ENCODE results near the gene ENSA. TPM values are rescaled to one million over a fixed set of nuclear protein-coding genes. Genes with fewer than 3 reads are reported as not detected.

Gene ENSA
- total RNA-seq, 1 experiment from 2014 or later = 212 TPM

DNA sequence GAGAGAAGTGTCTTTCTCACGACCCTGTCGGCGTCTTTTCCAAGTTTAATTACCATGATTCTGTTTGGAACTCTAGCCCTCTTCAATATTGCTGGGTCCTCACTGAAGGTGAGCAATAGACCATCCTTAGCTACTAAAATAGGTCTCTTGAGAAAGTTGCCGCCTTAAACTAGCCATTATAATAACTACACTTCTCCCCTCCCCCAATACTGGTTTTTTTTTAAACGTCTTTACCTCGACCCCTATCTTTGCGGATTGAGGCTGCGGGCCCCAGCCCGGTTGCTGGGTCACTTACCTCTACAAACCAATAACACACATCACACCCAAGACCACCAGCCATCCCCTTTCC is 672 bp downstream of the ENSA start:
- H3K27ac ChIP-seq (ENCODE audit: insufficient read length, low read depth, low read length) = no peak overlapping the region
- H3K4me2 ChIP-seq (ENCODE audit: insufficient read depth, insufficient read length, low read length) = peak overlapping the region; percentile 93
- no peak overlapping the region for H2BK120ac ChIP-seq (ENCODE audit: low read depth, low read length, poor library complexity, severe bottlenecking)
- H3K79me2 ChIP-seq (ENCODE audit: insufficient read depth, low read length) = peaks cover 13% of the 10 kb centered on the region; the same call in 1 of the 2 replicates
- peaks cover 29 to 37% of the 10 kb centered on the region in 2 experiments for H3K4me1 Mint-ChIP-seq
- no peak overlapping the region for H2AK5ac ChIP-seq (ENCODE audit: insufficient read length, low read length)
- no peak overlapping the region for H3T11ph ChIP-seq (ENCODE audit: low read length)
- no peak overlapping the region for H2BK12ac ChIP-seq (ENCODE audit: insufficient read length, low read depth, low read length)
- no peak overlapping the region for H2BK5ac ChIP-seq (ENCODE audit: insufficient read length, low read length)
- no peak overlapping the region for H3K27ac Mint-ChIP-seq
- H4K20me1 ChIP-seq (ENCODE audit: control insufficient read depth, insufficient read depth, insufficient read length) = no peaks in the 10 kb centered on the region
- no peaks in the 10 kb centered on the region for H3K9me3 ChIP-seq (ENCODE audit: control insufficient read depth, low read depth, low read length)
- H4K5ac ChIP-seq (ENCODE audit: insufficient read length, low read depth, low read length) = no peak overlapping the region
- H3K27me3 ChIP-seq (ENCODE audit: insufficient read depth, low read length) = peaks cover under 1% of the 10 kb centered on the region; the same call in 1 of the 2 replicates
- H3K9ac ChIP-seq (ENCODE audit: extremely low read depth, insufficient read length, low read length) = peak overlapping the region; percentile 80
- no peak overlapping the region for H3K56ac ChIP-seq (ENCODE audit: insufficient read length, low read depth, low read length)
- H3K23me2 ChIP-seq (ENCODE audit: insufficient read length, low read depth, low read length, poor library complexity, severe bottlenecking) = no peaks in the 10 kb centered on the region
- no peak overlapping the region for H3K18ac ChIP-seq (ENCODE audit: insufficient read length, low read depth, low read length)
- no peak overlapping the region for H3K23ac ChIP-seq (ENCODE audit: insufficient read length, low read depth, low read length)
- WGBS (ENCODE audit: extremely low coverage, insufficient read length, low lambda C conversion rate) = no CpG with 5 or more reads among the region's 9 CpGs
- H3K4ac ChIP-seq (ENCODE audit: low read depth, low read length) = no peak overlapping the region
- no peak overlapping the region for H3K4me3 Mint-ChIP-seq
- H2BK20ac ChIP-seq (ENCODE audit: low read depth, low read length, poor library complexity, severe bottlenecking) = no peak overlapping the region
- no peak overlapping the region for H2AFZ ChIP-seq (ENCODE audit: low read length)
- no peaks in the 10 kb centered on the region for H3K27me3 Mint-ChIP-seq (ENCODE audit: low read depth)
- no peak overlapping the region for H4K91ac ChIP-seq (ENCODE audit: insufficient read length, low read depth, low read length)
- peaks cover 39 to 51% (median 41%) of the 10 kb centered on the region in 3 experiments for H3K36me3 Mint-ChIP-seq (ENCODE audit: insufficient read depth in 1 of 3, low read depth in 3 of 3)
- no peak for DNase-seq
- no peak overlapping the region for H4K8ac ChIP-seq (replicated peaks; ENCODE audit: insufficient read length, low read depth, low read length)
- no peak overlapping the region for H2BK15ac ChIP-seq (ENCODE audit: low read depth, low read length)
- H3K14ac ChIP-seq (ENCODE audit: insufficient read depth, low read length) = peak overlapping the region; percentile 21; the same call in 1 of the 2 replicates
- H3K4me1 ChIP-seq (ENCODE audit: insufficient read depth, low read length) = peaks cover 7% of the 10 kb centered on the region; the same call in 1 of the 2 replicates
- no peaks in the 10 kb centered on the region for H3K79me1 ChIP-seq (ENCODE audit: insufficient read depth, low read depth, low read length, poor library complexity, severe bottlenecking)
- TF ChIP-seq, protein P1, sequence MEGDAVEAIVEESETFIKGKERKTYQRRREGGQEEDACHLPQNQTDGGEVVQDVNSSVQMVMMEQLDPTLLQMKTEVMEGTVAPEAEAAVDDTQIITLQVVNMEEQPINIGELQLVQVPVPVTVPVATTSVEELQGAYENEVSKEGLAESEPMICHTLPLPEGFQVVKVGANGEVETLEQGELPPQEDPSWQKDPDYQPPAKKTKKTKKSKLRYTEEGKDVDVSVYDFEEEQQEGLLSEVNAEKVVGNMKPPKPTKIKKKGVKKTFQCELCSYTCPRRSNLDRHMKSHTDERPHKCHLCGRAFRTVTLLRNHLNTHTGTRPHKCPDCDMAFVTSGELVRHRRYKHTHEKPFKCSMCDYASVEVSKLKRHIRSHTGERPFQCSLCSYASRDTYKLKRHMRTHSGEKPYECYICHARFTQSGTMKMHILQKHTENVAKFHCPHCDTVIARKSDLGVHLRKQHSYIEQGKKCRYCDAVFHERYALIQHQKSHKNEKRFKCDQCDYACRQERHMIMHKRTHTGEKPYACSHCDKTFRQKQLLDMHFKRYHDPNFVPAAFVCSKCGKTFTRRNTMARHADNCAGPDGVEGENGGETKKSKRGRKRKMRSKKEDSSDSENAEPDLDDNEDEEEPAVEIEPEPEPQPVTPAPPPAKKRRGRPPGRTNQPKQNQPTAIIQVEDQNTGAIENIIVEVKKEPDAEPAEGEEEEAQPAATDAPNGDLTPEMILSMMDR (conservative IDR thresholded peaks at IDR 0.05) = no peak
- no peaks in the 10 kb centered on the region for H3K9me3 Mint-ChIP-seq
